Activated T-cell treated with anti-CD3 and anti-CD28 coated beads, Interleukin-2, amount 50 U/mL, for 4 hours (primary cell): ENCODE results near the gene EPHA4. TPM values are rescaled to one million over a fixed set of nuclear protein-coding genes. Genes with fewer than 3 reads are reported as not detected.

Experiments
- ATAC-seq, 2 donors: fragments of 200-7000 bp; cut with Tn5 transposase; one replicate each; pipeline ENCODE4 v1.10.0; 2021
- DNase-seq: peaks from one replicate; pipeline ENCODE4 v3.0.0-alpha.2; 2020
- H3K27me3 Mint-ChIP-seq: one replicate; pipeline ENCODE4 v1.8.0; 2021; ENCODE audit warnings: low read depth, mixed read lengths
- H3K36me3 Mint-ChIP-seq: one replicate; pipeline ENCODE4 v1.8.0; 2022; ENCODE audit warnings: mixed read lengths; ENCODE audit not compliant: insufficient read depth
- H3K4me1 Mint-ChIP-seq: one replicate; pipeline ENCODE4 v1.8.0; 2021; ENCODE audit warnings: low read depth, mixed read lengths
- H3K4me3 Mint-ChIP-seq: one replicate; pipeline ENCODE4 v1.8.0; 2021; ENCODE audit warnings: mild to moderate bottlenecking, moderate library complexity, mixed read lengths
- H3K9me3 Mint-ChIP-seq: one replicate; pipeline ENCODE4 v1.8.0; 2021; ENCODE audit warnings: mixed read lengths
- total RNA-seq, 3 donors: library from RNA; stranded (reverse); gene quantifications; one replicate each; pipeline ENCODE4 v1.2.1, GENCODE V29; 2021

The EPHA4 gene
- total RNA-seq, 3 donors from 2014 or later, result 2.2 to 5.4 (median 2.4) TPM

- H3K9me3 Mint-ChIP-seq, result no peaks in the 10 kb centered on the region
Measured at GRCh38 chr2:221450280-221450679, 121.8 kb downstream of the EPHA4 start.

GRCh38 chr2:221449406-221449805 is 122.7 kb downstream of the EPHA4 start:
- Mint-ChIP-seq H3K36me3 (peaks cover 25% of the 10 kb centered on the region), H3K4me1 (no peaks in the 10 kb centered on the region), H3K27me3 (no peaks in the 10 kb centered on the region), H3K9me3 (no peaks in the 10 kb centered on the region), H3K4me3 (no peak overlapping the region)
- ATAC-seq (no peak), DNase-seq (no peak)

More at GRCh38 chr2:221450280-221450679, 121.8 kb downstream of the EPHA4 start:
- Mint-ChIP-seq H3K27me3 (no peaks in the 10 kb centered on the region), H3K4me1 (no peaks in the 10 kb centered on the region), H3K4me3 (no peak overlapping the region), H3K36me3 (peaks cover 31% of the 10 kb centered on the region)
- DNase-seq, result no peak
- no peak for ATAC-seq

GRCh38 chr2:221448844-221449390 is 123.2 kb downstream of the EPHA4 start:
- Mint-ChIP-seq H3K36me3 (peaks cover 21% of the 10 kb centered on the region), H3K9me3 (no peaks in the 10 kb centered on the region), H3K4me1 (peaks cover 2% of the 10 kb centered on the region), H3K27me3 (no peaks in the 10 kb centered on the region), H3K4me3 (no peak overlapping the region)
- no peak for ATAC-seq
- no peak for DNase-seq

GRCh38 chr2:221448057-221448843 is 123.9 kb downstream of the EPHA4 start:
- no peak for DNase-seq
- H3K9me3 Mint-ChIP-seq, result no peaks in the 10 kb centered on the region

GRCh38 chr2:221447310-221447709 is 124.8 kb downstream of the EPHA4 start:
- Mint-ChIP-seq H3K9me3 (no peaks in the 10 kb centered on the region), H3K4me3 (no peak overlapping the region), H3K36me3 (peaks cover 19% of the 10 kb centered on the region), H3K4me1 (peaks cover 3% of the 10 kb centered on the region), H3K27me3 (no peaks in the 10 kb centered on the region)
- ATAC-seq (no peak), DNase-seq (no peak)

More at GRCh38 chr2:221448057-221448843, 123.9 kb downstream of the EPHA4 start:
- no peak overlapping the region for H3K4me3 Mint-ChIP-seq
- H3K27me3 Mint-ChIP-seq, result no peaks in the 10 kb centered on the region
- ATAC-seq, result no peak
- peaks cover 17% of the 10 kb centered on the region for H3K36me3 Mint-ChIP-seq
- H3K4me1 Mint-ChIP-seq, result peaks cover 3% of the 10 kb centered on the region

DNA sequence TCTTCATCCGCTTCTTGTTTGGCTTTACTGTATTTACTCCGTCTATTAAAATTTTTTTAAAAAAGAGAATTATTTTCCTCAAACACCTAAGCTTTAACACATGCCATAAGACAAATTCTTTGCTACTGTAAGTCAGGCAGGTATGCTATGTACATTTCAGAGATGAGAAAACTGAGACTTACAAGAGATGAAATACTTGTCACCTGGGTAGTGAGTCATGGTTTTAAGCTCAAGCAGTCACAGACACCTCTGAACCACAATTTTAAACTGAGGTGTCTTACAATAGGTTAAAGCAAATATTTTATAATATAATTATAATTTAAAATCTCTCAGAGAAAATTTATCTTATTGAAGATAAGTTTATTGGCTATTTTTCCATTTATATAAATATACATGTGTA is 126.0 kb downstream of the EPHA4 start:
- ATAC-seq, result no peak
- Mint-ChIP-seq H3K4me1 (peaks cover 3% of the 10 kb centered on the region), H3K9me3 (no peaks in the 10 kb centered on the region), H3K4me3 (no peak overlapping the region), H3K36me3 (peaks cover 20% of the 10 kb centered on the region), H3K27me3 (no peaks in the 10 kb centered on the region)
- DNase-seq, result no peak

- Mint-ChIP-seq H3K27me3 (no peaks in the 10 kb centered on the region), H3K36me3 (peaks cover 14% of the 10 kb centered on the region), H3K4me1 (peaks cover 3% of the 10 kb centered on the region), H3K4me3 (no peak overlapping the region), H3K9me3 (no peaks in the 10 kb centered on the region)
- ATAC-seq (no peak), DNase-seq (no peak)
Measured at GRCh38 chr2:221444106-221444505, 128.0 kb downstream of the EPHA4 start.

GRCh38 chr2:221443645-221444044 is 128.5 kb downstream of the EPHA4 start:
- Mint-ChIP-seq H3K36me3 (peaks cover 13% of the 10 kb centered on the region), H3K4me1 (peaks cover 3% of the 10 kb centered on the region), H3K4me3 (no peak overlapping the region), H3K9me3 (no peaks in the 10 kb centered on the region), H3K27me3 (no peaks in the 10 kb centered on the region)
- DNase-seq, result no peak
- no peak for ATAC-seq

GRCh38 chr2:221442128-221442527 is 130.0 kb downstream of the EPHA4 start:
- Mint-ChIP-seq H3K9me3 (no peaks in the 10 kb centered on the region), H3K4me3 (no peak overlapping the region), H3K4me1 (peaks cover 3% of the 10 kb centered on the region), H3K36me3 (peaks cover 12% of the 10 kb centered on the region), H3K27me3 (no peaks in the 10 kb centered on the region)
- ATAC-seq (no peak), DNase-seq (no peak)

GRCh38 chr2:221439761-221440479 is 132.2 kb downstream of the EPHA4 start:
- no peak for DNase-seq
- no peak for ATAC-seq

DNA sequence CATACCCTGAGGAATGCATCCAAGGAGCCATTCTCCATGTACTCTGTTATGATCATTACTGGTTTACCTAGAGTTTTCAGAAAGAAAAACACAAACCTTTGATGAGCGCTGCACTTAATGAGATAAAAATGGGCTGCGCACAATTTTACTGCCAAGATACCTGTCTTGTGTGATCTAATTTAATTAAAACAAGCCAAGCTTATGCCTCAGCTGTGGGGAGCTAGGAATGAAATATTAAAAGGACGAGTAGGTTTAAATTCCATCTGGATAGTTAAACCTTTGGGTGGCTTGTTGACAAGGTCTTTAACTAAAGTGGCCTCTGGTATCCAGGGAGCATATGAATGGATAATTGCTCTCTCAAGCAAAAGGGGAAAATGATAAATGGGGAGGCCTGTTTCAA is 135.0 kb downstream of the EPHA4 start:
- Mint-ChIP-seq H3K4me3 (no peak overlapping the region), H3K27me3 (no peaks in the 10 kb centered on the region), H3K9me3 (no peaks in the 10 kb centered on the region), H3K4me1 (no peaks in the 10 kb centered on the region), H3K36me3 (peaks cover 26% of the 10 kb centered on the region)
- DNase-seq (no peak), ATAC-seq (no peak)

More at GRCh38 chr2:221439761-221440479, 132.2 kb downstream of the EPHA4 start:
- Mint-ChIP-seq H3K36me3 (peaks cover 13% of the 10 kb centered on the region), H3K27me3 (no peaks in the 10 kb centered on the region), H3K9me3 (no peaks in the 10 kb centered on the region), H3K4me3 (no peak overlapping the region), H3K4me1 (peaks cover 3% of the 10 kb centered on the region)

- H3K9me3 Mint-ChIP-seq, result no peaks in the 10 kb centered on the region
- ATAC-seq (no peak), DNase-seq (no peak)
- H3K4me3 Mint-ChIP-seq, result no peak overlapping the region
- H3K4me1 Mint-ChIP-seq, result no peaks in the 10 kb centered on the region
- H3K27me3 Mint-ChIP-seq, result no peaks in the 10 kb centered on the region
- peaks cover 25% of the 10 kb centered on the region for H3K36me3 Mint-ChIP-seq
Measured at GRCh38 chr2:221435171-221435570, 136.9 kb downstream of the EPHA4 start.

GRCh38 chr2:221434142-221434541 is 138.0 kb downstream of the EPHA4 start:
- Mint-ChIP-seq H3K4me1 (no peaks in the 10 kb centered on the region), H3K9me3 (no peaks in the 10 kb centered on the region), H3K4me3 (no peak overlapping the region), H3K27me3 (no peaks in the 10 kb centered on the region), H3K36me3 (peaks cover 30% of the 10 kb centered on the region)
- DNase-seq, result no peak
- no peak for ATAC-seq

DNA sequence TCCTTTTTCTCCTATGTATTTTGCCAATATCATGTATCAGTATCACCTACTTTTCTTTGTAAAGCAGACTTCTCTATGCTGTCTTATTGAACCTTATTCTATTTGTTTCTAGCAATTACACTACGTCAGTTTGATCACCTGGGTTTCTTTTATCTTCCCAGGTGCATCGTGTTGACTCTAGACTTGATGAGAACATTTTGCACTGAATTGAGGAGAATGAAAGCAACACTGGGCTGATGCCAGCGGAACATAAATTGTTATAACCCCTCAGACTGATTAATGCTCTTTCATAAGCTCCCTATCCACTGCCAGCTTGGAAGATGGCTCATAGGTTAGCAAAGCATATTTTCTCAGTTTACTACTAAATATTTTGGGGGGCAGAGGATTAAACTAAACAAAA is 140.6 kb downstream of the EPHA4 start:
- Mint-ChIP-seq H3K4me1 (no peaks in the 10 kb centered on the region), H3K36me3 (peaks cover 26% of the 10 kb centered on the region), H3K27me3 (no peaks in the 10 kb centered on the region), H3K4me3 (no peak overlapping the region), H3K9me3 (no peaks in the 10 kb centered on the region)
- DNase-seq (no peak), ATAC-seq (no peak)
